IMR-90 (cell line): ENCODE measurements around the gene NOD1. TPM values are rescaled to one million over a fixed set of nuclear protein-coding genes. Genes with fewer than 3 reads are reported as not detected.

ENCODE experiments used
- ATAC-seq: fragments of 200-7000 bp; cut with Tn5 transposase; 2 replicates; pipeline ENCODE4 v1.9.1; 2020; ENCODE audit warnings: low read depth, mild to moderate bottlenecking, moderate library complexity
- BruUV-seq: library from RNA; stranded (reverse); fragments of 400-500 nt; replicated peaks from 2 replicates; lab custom pipeline; 2021; lab: Mats Ljungman, UMichigan
- CTCF ChIA-PET: fragments of 300-600 bp; formaldehyde crosslinking; extraction: SDS; loops from one replicate; lab custom pipeline; 2021; ENCODE audit warnings: antibody characterized with exemption; lab: Yijun Ruan, JAX
- POLR2A ChIA-PET: fragments of 300-600 bp; sonication (Branson Sonifier 250); formaldehyde crosslinking; loops from one replicate; lab custom pipeline; 2022; ENCODE audit warnings: antibody characterized with exemption; ENCODE audit not compliant: unreplicated experiment; lab: Charles Lee
- DNase-seq: peaks from one replicate; pipeline ENCODE4 v3.0.0; 2013
- H2AFZ ChIP-seq: replicated peaks from 2 replicates; pipeline ENCODE3; 2013; ENCODE audit warnings: low read length, mild to moderate bottlenecking; ENCODE audit not compliant: poor library complexity
- H2AK5ac ChIP-seq: 2 replicates; pipeline ENCODE4 v1.6.1; 2013; ENCODE audit warnings: low read depth, low read length, inconsistent platforms
- H2AK9ac ChIP-seq: replicated peaks from 2 replicates; pipeline ENCODE3; 2013; ENCODE audit warnings: mild to moderate bottlenecking, low read depth, low read length, moderate library complexity; ENCODE audit not compliant: poor library complexity
- H2BK120ac ChIP-seq: 2 replicates; pipeline ENCODE4 v1.6.1; 2013; ENCODE audit warnings: low read depth, low read length, inconsistent platforms
- H2BK15ac ChIP-seq: 3 replicates; pipeline ENCODE4 v1.6.1; 2013; ENCODE audit warnings: low read depth, low read length, inconsistent platforms
- H2BK20ac ChIP-seq: 2 replicates; pipeline ENCODE4 v1.6.1; 2013; ENCODE audit warnings: low read depth, mild to moderate bottlenecking, inconsistent platforms, low read length, moderate library complexity
- H2BK5ac ChIP-seq: 2 replicates; pipeline ENCODE4 v1.6.1; 2013; ENCODE audit warnings: mild to moderate bottlenecking, low read depth, low read length, inconsistent platforms; ENCODE audit not compliant: poor library complexity, severe bottlenecking
- H3K14ac ChIP-seq: replicated peaks from 2 replicates; pipeline ENCODE4 v1.6.1; 2013; ENCODE audit warnings: low read depth, low read length, inconsistent platforms
- H3K18ac ChIP-seq: 2 replicates; pipeline ENCODE4 v1.6.1; 2013; ENCODE audit warnings: low read depth, low read length, control low read depth
- H3K23ac ChIP-seq: 2 replicates; pipeline ENCODE4 v1.6.1; 2013; ENCODE audit warnings: low read depth, low read length, inconsistent platforms
- H3K27ac ChIP-seq: 2 replicates; pipeline ENCODE4 v1.5.1; 2013; ENCODE audit warnings: mild to moderate bottlenecking, control low read depth, low read length; ENCODE audit not compliant: insufficient read depth
- H3K27me3 ChIP-seq: 2 replicates; pipeline ENCODE4 v1.6.1; 2013; ENCODE audit warnings: low read length; ENCODE audit not compliant: control insufficient read depth, insufficient read depth
- H3K36me3 ChIP-seq: 2 replicates; pipeline ENCODE4 v1.6.1; 2013; ENCODE audit warnings: low read length, mixed read lengths; ENCODE audit not compliant: control insufficient read depth, insufficient read depth
- H3K4ac ChIP-seq: 2 replicates; pipeline ENCODE4 v1.6.1; 2013; ENCODE audit warnings: low read depth, low read length, inconsistent platforms
- H3K4me1 ChIP-seq: 2 replicates; pipeline ENCODE4 v1.6.1; 2013; ENCODE audit warnings: low read length, mixed read lengths; ENCODE audit not compliant: control insufficient read depth, insufficient read depth
- H3K4me2 ChIP-seq: 2 replicates; pipeline ENCODE4 v1.6.1; 2013; ENCODE audit warnings: low read depth, mild to moderate bottlenecking, control low read depth, low read length, moderate library complexity
- H3K4me3 ChIP-seq: 2 replicates; pipeline ENCODE4 v1.5.1; 2013; ENCODE audit warnings: low read depth, mild to moderate bottlenecking, control low read depth, low read length, moderate library complexity; ENCODE audit not compliant: insufficient read depth
- H3K56ac ChIP-seq: 2 replicates; pipeline ENCODE4 v1.6.1; 2013; ENCODE audit warnings: low read length, inconsistent platforms; ENCODE audit not compliant: insufficient read depth; ENCODE audit errors: extremely low read depth
- H3K79me1 ChIP-seq, 2 experiments: 2 replicates each; pipeline ENCODE4 v1.6.1; 2013; ENCODE audit warnings: low read length in 2 of 2, inconsistent platforms in 1 of 2, low read depth in 1 of 2
- H3K9ac ChIP-seq: 2 replicates; pipeline ENCODE4 v1.6.1; 2013; ENCODE audit warnings: low read depth, low read length, control low read depth
- H3K9me1 ChIP-seq: 2 replicates; pipeline ENCODE4 v1.6.1; 2013; ENCODE audit warnings: low read length, inconsistent platforms; ENCODE audit not compliant: insufficient read depth
- H3K9me3 ChIP-seq: 2 replicates; pipeline ENCODE4 v1.6.1; 2013; ENCODE audit warnings: low read length; ENCODE audit not compliant: control insufficient read depth, insufficient read depth
- H4K20me1 ChIP-seq: 2 replicates; pipeline ENCODE4 v1.6.1; 2013; ENCODE audit warnings: low read length, inconsistent platforms; ENCODE audit not compliant: insufficient read depth
- H4K5ac ChIP-seq: 2 replicates; pipeline ENCODE4 v1.6.1; 2013; ENCODE audit warnings: mild to moderate bottlenecking, low read depth, low read length, control low read depth
- H4K8ac ChIP-seq, 2 experiments: 2 replicates each; pipeline ENCODE4 v1.6.1; 2013; ENCODE audit warnings: low read depth in 2 of 2, low read length in 2 of 2, control low read depth in 1 of 2, inconsistent platforms in 1 of 2
- H4K91ac ChIP-seq: 2 replicates; pipeline ENCODE4 v1.6.1; 2013; ENCODE audit warnings: low read depth, low read length, inconsistent platforms; ENCODE audit not compliant: insufficient read depth
- CHD1 ChIP-seq: IDR thresholded peaks from 2 replicates; pipeline ENCODE4 v1.6.1; 2012; ENCODE audit warnings: low read depth, low read length, improper control_type of control experiment
- FOS ChIP-seq: fragments of 150-350 bp; IDR thresholded peaks from 2 replicates; pipeline ENCODE4 v1.6.1; 2016; ENCODE audit warnings: low read depth, low read length
- MAFK ChIP-seq: IDR thresholded peaks from 2 replicates; pipeline ENCODE4 v1.6.1; 2012; ENCODE audit warnings: low read depth, low read length, improper control_type of control experiment
- MAZ ChIP-seq: IDR thresholded peaks from 2 replicates; pipeline ENCODE4 v1.6.1; 2012; ENCODE audit warnings: low read depth, mild to moderate bottlenecking, low read length, improper control_type of control experiment, moderate library complexity, borderline replicate concordance
- MXI1 ChIP-seq: IDR thresholded peaks from 2 replicates; pipeline ENCODE4 v1.6.1; 2012; ENCODE audit warnings: low read depth, mild to moderate bottlenecking, low read length, moderate library complexity, borderline replicate concordance
- POLR2A ChIP-seq: IDR thresholded peaks from 2 replicates; pipeline ENCODE4 v1.6.1; 2012; ENCODE audit warnings: mild to moderate bottlenecking, low read depth, low read length
- RCOR1 ChIP-seq: IDR thresholded peaks from 2 replicates; pipeline ENCODE4 v1.6.1; 2012; ENCODE audit warnings: mild to moderate bottlenecking, low read length, improper control_type of control experiment; ENCODE audit not compliant: insufficient replicate concordance
- WGBS, 2 experiments: methylation state at CpG; one replicate each; pipeline versions ENCODE4 v1.1.5 to v1.1.7; 2013; ENCODE audit warnings: missing lambda C conversion rate in 2 of 2; ENCODE audit not compliant: insufficient read length in 1 of 2; ENCODE audit errors: extremely low coverage in 2 of 2; 5-methylcytosine and 5-hydroxymethylcytosine counted together
- dilution Hi-C: fragments of 300-500 bp; cut with HindIII; formaldehyde crosslinking; loops from one replicate; pipeline ENCODE4 v1.14.3; 2018; ENCODE audit warnings: low sequenced_read_pairs; ENCODE audit not compliant: unreplicated experiment
- in situ Hi-C: fragments of 300-500 bp; cut with MboI; formaldehyde crosslinking; loops from 3 replicates; pipeline ENCODE4 v1.14.3; 2019; ENCODE audit warnings: low sequenced_read_pairs, inconsistent platforms, mixed read lengths
- intact Hi-C: fragments of 100-400 bp; cut with micrococcal nuclease; formaldehyde crosslinking; loops from 2 replicates; pipeline ENCODE4 v1.10.0; 2022
- polyA plus RNA-seq, 3 experiments: library from polyadenylated mRNA; depleted of rRNA; stranded (reverse); fragments of >200 nt; gene quantifications; 2 replicates each; pipeline ENCODE4 v1.2.3, GENCODE V29; 2012; ENCODE audit warnings: low replicate concordance in 1 of 3
- total RNA-seq: library from RNA; depleted of rRNA; stranded (reverse); fragments of >200 nt; gene quantifications from 2 replicates; pipeline ENCODE4 v1.2.3, GENCODE V29; 2012

Gene NOD1
- total and polyA plus RNA-seq, 2 of the 4 experiments (the other 2 are of a cell fraction), result 1.8 to 3.0 TPM

DNA sequence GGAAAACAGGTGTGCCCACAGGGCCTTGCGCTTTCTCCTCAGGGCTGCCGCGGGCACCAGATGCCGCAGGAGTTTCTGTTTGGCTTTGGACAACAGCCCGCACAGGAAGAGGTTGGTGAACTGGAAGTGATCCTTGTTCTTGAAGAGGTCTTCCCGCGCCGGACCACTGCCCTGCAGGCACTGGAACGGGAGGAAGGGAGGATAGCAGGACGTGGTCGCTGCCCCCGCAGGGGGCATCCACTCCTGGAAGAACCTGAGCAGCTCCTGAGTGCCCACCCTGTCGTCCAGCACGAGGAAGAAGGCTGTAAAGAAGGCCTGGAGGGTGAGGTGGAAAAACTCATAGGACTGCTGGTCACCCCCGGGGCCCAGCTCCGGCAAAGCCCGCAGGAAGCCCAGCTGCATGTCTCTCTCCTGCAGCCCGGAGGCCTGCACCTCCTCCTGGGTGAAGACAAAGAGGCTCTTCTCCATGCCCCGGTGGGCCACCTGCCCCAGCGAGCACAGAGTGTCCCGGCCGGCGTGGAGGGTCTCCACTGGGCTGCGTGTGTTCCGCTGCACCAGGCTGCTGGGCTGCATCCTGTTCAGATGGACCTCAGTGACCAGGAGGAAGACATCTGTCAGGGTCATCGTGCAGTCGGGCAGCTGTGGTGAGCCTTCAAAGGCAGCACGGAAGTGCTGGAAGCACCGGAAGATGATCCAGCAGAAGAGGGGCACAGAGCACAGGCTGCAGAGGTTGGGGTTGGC is 26.9 kb downstream of the NOD1 start:
- H2BK120ac ChIP-seq, result no peak overlapping the region
- no peak overlapping the region for H3K23ac ChIP-seq
- H3K14ac ChIP-seq, result no peak overlapping the region
- TF ChIP-seq CHD1 (no peak), POLR2A (no peak), MXI1 (no peak), RCOR1 (no peak), MAZ (no peak), MAFK (no peak), FOS (no peak)
- no peaks in the 10 kb centered on the region; the same call in 1 of the 2 replicates for H3K4me1 ChIP-seq
- no peaks in the 10 kb centered on the region for H3K27me3 ChIP-seq
- H3K9me1 ChIP-seq, result peaks cover 4% of the 10 kb centered on the region; the same call in 1 of the 2 replicates
- H3K36me3 ChIP-seq, result peaks cover 44% of the 10 kb centered on the region; the same call in 1 of the 2 replicates
- ATAC-seq (no peak), DNase-seq (no peak)
- H3K18ac ChIP-seq, result no peak overlapping the region
- H2BK20ac ChIP-seq, result no peak overlapping the region
- H3K4me3 ChIP-seq, result no peak overlapping the region
- in situ Hi-C loops (no loop called here), intact Hi-C loops (no loop called here), dilution Hi-C loops (no loop called here)
- H2AK9ac ChIP-seq, result no peak overlapping the region
- ChIA-PET CTCF (no interaction called here), POLR2A (no interaction called here)
- H4K5ac ChIP-seq, result no peak overlapping the region
- H4K91ac ChIP-seq, result no peak overlapping the region
- no peak overlapping the region for H3K4ac ChIP-seq
- no peak overlapping the region for H3K9ac ChIP-seq
- no peak overlapping the region for H3K56ac ChIP-seq
- no peak overlapping the region for H2AFZ ChIP-seq
- H4K20me1 ChIP-seq, result no peaks in the 10 kb centered on the region
- H3K4me2 ChIP-seq, result no peak overlapping the region
- no peak overlapping the region for H2BK5ac ChIP-seq
- no peak overlapping the region for H2AK5ac ChIP-seq
- no TSS peak for BruUV-seq
- 90% methylated on average over 25 of the region's 29 CpGs; no CpG with 5 or more reads in 1 of the 2 experiments for WGBS, 2 experiments
- no peaks in the 10 kb centered on the region for H3K9me3 ChIP-seq
- 0 out of 4 replicates have a peak, but pooled peaks cover 0 to 2% of the 10 kb centered on the region in 2 experiments for H3K79me1 ChIP-seq
- no peak overlapping the region for H4K8ac ChIP-seq
- no peak overlapping the region for H3K27ac ChIP-seq
- no peak overlapping the region for H2BK15ac ChIP-seq
